ENCODE results near the gene POLR2A.

Gene POLR2A

GRCh38 chr17:7508846-7509245, 24.7 kb downstream of the POLR2A start:
- no peak for DNase-seq

- DNase-seq: no peak
These were observed 25.8 kb downstream of the POLR2A start for GRCh38 chr17:7509937-7510336.

- DNase-seq: no peak
These were observed 26.9 kb downstream of the POLR2A start for GRCh38 chr17:7511108-7511507.

GRCh38 chr17:7512105-7512504, 27.9 kb downstream of the POLR2A start:
- DNase-seq: no peak

- no peak for DNase-seq
These were observed 28.8 kb downstream of the POLR2A start for GRCh38 chr17:7512824-7513540.

GRCh38 chr17:7513850-7514419, 29.8 kb downstream of the POLR2A start:
- DNase-seq: no peak

- DNase-seq: no peak
These were observed 31.9 kb downstream of the POLR2A start for GRCh38 chr17:7515911-7516610.

- DNase-seq: peak in 4 of 5 donors; percentile 33 to 52 (median 40)
These were observed 38.9 kb downstream of the POLR2A start for GRCh38 chr17:7523033-7523432.

GRCh38 chr17:7528842-7529241, 44.7 kb downstream of the POLR2A start:
- DNase-seq: no peak

GRCh38 chr17:7530023-7530900, 46.1 kb downstream of the POLR2A start:
- DNase-seq: no peak

- no peak for DNase-seq
These were observed 53.9 kb downstream of the POLR2A start for GRCh38 chr17:7538050-7538449.

GRCh38 chr17:7538891-7539545, 54.9 kb downstream of the POLR2A start:
- no peak for DNase-seq

- no peak for DNase-seq
These were observed 57.0 kb downstream of the POLR2A start for GRCh38 chr17:7541074-7541621.

- DNase-seq: no peak
These were observed 60.7 kb downstream of the POLR2A start for GRCh38 chr17:7544911-7545310.

GRCh38 chr17:7548585-7549400, 64.6 kb downstream of the POLR2A start, which contains the start of gene TNFSF12:
Gene TNFSF12, plus strand, starts transcription at chr17:7549058. Its CDS starts 96 bp downstream, at chr17:7549154.
- DNase-seq: peak; percentile 34 to 61 (median 41)

Measured in T-helper 1 cell (primary cell).